ENCODE measurements around the gene CYP21A2. TPM values are rescaled to one million over a fixed set of nuclear protein-coding genes. Genes with fewer than 3 reads are reported as not detected.
"Not testable (repeated sequence)": the region's sequence is repeated elsewhere in the genome, so short reads cannot be mapped to it uniquely, and the experiment has no call there.

The CYP21A2 gene
- not detected in 2 replicates for total RNA-seq (2014; rRNA removed; shearing (Covaris generic))

- DNase-seq (ENCODE audit: low read depth) = not testable (repeated sequence)
These were observed at the start of gene CYP21A2 for GRCh38 chr6:32037598-32038524. CYP21A2 (plus strand) TSS chr6:32038415; CDS start chr6:32038423, 8 bp downstream.

- DNase-seq (ENCODE audit: low read depth) = not testable (repeated sequence)
These were observed 48.9 kb upstream of the CYP21A2 start for GRCh38 chr6:31989363-31989762.

GRCh38 chr6:31994421-31994820 is 43.8 kb upstream of the CYP21A2 start:
- not testable (repeated sequence) for DNase-seq (ENCODE audit: low read depth)

- DNase-seq (ENCODE audit: low read depth) = not testable (repeated sequence)
These were observed 41.8 kb upstream of the CYP21A2 start for GRCh38 chr6:31996385-31996784.

- DNase-seq (ENCODE audit: low read depth) = not testable (repeated sequence)
These were observed 35.5 kb upstream of the CYP21A2 start for GRCh38 chr6:32002546-32003268.

- not testable (repeated sequence) for DNase-seq (ENCODE audit: low read depth)
These were observed 34.9 kb upstream of the CYP21A2 start for GRCh38 chr6:32003301-32003700.

GRCh38 chr6:32004393-32004792 is 33.8 kb upstream of the CYP21A2 start:
- not testable (repeated sequence) for DNase-seq (ENCODE audit: low read depth)

- not testable (repeated sequence) for DNase-seq (ENCODE audit: low read depth)
These were observed 33.2 kb upstream of the CYP21A2 start for GRCh38 chr6:32004864-32005537.

- DNase-seq (ENCODE audit: low read depth) = not testable (repeated sequence)
These were observed 32.7 kb upstream of the CYP21A2 start for GRCh38 chr6:32005538-32005880.

- not testable (repeated sequence) for DNase-seq (ENCODE audit: low read depth)
These were observed 32.2 kb upstream of the CYP21A2 start for GRCh38 chr6:32005991-32006529.

- DNase-seq (ENCODE audit: low read depth) = not testable (repeated sequence)
These were observed 31.1 kb upstream of the CYP21A2 start for GRCh38 chr6:32007086-32007485.

GRCh38 chr6:32008037-32008436 is 30.2 kb upstream of the CYP21A2 start:
- DNase-seq (ENCODE audit: low read depth) = not testable (repeated sequence)

- DNase-seq (ENCODE audit: low read depth) = not testable (repeated sequence)
These were observed 29.6 kb upstream of the CYP21A2 start for GRCh38 chr6:32008616-32009015.

- not testable (repeated sequence) for DNase-seq (ENCODE audit: low read depth)
These were observed 28.7 kb upstream of the CYP21A2 start for GRCh38 chr6:32009537-32009936.

GRCh38 chr6:32010856-32011530 is 27.2 kb upstream of the CYP21A2 start:
- DNase-seq (ENCODE audit: low read depth) = not testable (repeated sequence)

- DNase-seq (ENCODE audit: low read depth) = not testable (repeated sequence)
These were observed 25.1 kb upstream of the CYP21A2 start for GRCh38 chr6:32012941-32013617.

- DNase-seq (ENCODE audit: low read depth) = not testable (repeated sequence)
These were observed 24.5 kb upstream of the CYP21A2 start for GRCh38 chr6:32013738-32014137.

GRCh38 chr6:32014547-32014946 is 23.7 kb upstream of the CYP21A2 start, which contains the start of gene C4B:
C4B (plus strand) TSS chr6:32014795; CDS start chr6:32014846, 51 bp downstream.
- DNase-seq (ENCODE audit: low read depth) = not testable (repeated sequence)

- DNase-seq (ENCODE audit: low read depth) = not testable (repeated sequence)
These were observed 16.1 kb upstream of the CYP21A2 start for GRCh38 chr6:32022100-32022499.

- not testable (repeated sequence) for DNase-seq (ENCODE audit: low read depth)
These were observed 9.6 kb upstream of the CYP21A2 start for GRCh38 chr6:32028631-32029030.

Data from M059J (cell line).